CD4-positive, alpha-beta T cell treated with Interleukin-15 for 1 hour (primary cell): ENCODE data around the gene DECR2.
"Not testable (repeated sequence)": the region's sequence is repeated elsewhere in the genome, so short reads cannot be mapped to it uniquely, and the experiment has no call there.

ENCODE experiments used
- DNase-seq: peaks from one replicate; pipeline ENCODE4 v3.0.0-alpha.2; 2020

The DECR2 gene

GRCh38 chr16:401468-402348, at the start of gene DECR2:
TSS of gene DECR2 (plus strand) at chr16:401885. CDS start at chr16:401964, 79 bp downstream.
- DNase-seq = peak; percentile 94

DNA sequence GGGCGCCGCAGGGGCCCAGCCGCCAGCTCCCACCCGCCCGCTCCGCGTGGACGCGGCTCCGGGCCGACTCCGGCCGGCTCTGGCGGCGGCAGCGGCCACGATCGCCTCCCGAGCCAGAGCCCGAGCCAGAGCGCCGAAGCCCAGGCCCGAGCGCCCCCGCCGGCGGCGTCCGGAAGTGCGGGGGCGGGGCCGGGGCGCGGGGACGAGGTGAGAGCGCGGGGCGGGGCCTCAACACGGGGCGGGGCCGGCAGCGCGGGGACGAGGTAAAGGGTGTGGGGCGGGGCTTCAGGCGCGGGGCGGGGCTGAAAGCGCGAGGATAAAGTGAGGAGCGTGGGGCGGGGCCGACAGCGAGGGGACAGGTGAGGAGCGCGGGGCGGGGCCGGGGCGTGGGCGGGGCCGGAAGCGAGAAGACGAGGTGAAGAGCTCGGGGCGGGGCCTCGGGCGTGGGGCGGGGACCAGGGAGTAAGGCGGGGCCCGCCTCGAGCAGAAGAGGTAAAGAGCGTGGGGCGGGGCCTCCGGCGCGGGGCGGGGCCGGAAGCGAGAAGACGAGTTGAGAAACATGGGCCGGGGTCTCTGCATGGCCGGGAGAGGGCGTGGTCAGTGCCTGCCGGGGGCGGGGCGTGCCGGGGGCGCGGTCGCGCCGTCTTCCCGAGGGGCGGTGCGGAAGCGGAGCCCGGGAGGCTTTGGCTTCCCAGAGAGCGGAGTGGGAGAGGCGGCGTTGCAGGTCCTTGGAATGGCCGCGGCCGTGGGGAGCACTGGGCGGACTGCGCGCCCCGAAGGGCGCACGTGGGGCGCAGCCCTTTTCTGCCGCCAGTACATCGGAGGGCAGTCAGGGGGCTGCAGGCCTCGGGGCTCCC, 48.9 kb upstream of the DECR2 start, which contains the start of gene AXIN1:
Gene AXIN1 (minus strand): TSS at position 177 of the 857 bp plus-strand sequence. CDS start 5,698 bp downstream, outside the sequence.
- peak; percentile 99 for DNase-seq

DNA sequence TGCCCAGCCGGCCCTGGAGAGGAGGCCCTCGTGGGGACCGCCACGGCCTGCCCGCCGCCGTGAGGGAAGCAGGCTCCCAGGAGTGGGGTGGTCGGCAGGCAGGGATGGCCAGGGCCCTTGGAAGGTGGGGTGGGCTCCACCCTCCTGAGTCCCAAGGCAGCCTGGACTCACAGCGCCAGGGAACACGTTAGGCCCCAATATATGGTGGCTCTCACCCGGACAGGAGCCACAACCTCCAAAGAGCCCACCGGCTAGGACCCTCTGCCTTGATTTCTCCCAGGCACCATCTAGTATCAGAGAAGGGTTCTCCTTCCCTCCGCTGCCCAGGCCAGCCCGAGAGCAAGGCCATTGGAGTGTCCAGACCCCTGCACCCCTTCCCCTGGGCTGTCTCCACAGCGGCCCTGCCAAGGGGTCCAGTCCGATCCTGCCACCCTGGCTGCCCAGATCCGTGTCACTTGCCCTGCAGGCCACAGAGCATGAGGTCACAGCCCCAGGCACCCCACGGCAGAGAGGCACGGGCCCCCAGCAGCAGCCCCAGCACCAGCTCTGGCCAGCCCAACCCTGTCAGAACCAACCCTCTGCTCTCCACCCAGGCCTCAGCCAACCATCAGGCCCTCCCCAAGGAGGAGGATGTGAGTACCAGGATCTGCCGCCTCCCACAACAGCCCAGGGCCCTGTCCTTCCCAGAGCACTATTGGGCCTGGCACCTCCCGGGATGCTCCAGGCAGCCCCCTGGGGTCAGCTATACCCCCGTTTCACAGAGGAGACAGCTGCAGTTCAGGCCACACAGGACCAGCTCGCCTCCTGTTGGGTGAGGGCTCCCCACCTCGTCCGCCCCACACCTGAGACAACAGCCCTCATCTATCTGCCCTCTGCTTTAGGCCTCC, 48.0 kb upstream of the DECR2 start:
- DNase-seq = no peak

DNA sequence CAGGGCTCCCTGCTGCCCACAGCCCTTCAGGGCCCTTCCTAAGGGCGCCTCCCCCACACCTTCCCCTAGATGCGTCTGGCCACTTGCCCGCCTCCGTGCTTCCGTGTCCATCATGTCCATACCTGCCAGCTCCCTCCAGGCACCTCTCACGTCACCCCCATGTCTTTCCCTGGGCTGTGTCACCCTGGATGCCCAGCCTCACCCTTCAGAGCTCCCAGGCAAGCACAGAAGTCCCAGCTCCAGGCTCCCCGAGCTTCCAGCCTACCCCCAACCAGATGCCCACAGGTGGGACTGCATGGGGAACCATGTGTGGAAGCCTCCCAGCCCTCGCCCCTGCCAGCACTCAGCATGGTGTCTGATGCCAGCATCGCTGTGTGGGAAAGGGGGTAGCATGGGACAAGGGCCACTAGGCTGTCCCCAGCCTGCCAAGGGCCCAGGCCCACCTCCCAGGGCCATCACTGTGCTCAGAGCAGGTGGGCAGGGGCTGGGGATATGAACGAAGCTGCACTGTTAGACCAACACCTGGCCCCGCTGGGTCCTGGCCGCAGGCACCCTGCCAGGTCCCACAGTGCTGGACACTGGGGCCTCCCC, 47.3 kb upstream of the DECR2 start:
- DNase-seq = no peak

DNA sequence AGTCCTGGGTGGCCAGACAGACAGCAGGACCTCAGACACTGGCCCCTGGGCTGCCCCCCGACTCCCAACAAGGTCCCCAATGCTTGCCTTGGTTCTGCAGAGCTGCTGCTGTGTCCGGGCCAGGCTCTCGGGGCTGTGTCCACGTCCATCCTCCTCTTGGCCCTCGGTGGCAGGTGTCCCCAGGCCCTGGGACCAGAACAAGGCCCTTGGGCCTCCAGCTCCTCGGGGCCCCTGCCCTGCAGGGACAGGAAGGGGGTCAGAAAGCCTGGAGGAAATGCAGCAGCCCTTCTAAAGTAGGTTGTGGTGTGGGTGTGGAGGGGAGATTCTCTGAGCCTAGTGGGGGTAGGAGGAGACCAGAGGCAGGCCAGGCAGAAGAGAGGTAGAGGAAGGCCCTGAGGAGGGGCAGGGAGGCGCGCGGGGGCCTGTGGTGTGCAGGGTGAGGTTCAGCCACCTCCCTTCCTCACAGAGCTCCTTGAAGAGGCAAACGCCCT, 46.7 kb upstream of the DECR2 start:
- DNase-seq = peak; percentile 60

DNA sequence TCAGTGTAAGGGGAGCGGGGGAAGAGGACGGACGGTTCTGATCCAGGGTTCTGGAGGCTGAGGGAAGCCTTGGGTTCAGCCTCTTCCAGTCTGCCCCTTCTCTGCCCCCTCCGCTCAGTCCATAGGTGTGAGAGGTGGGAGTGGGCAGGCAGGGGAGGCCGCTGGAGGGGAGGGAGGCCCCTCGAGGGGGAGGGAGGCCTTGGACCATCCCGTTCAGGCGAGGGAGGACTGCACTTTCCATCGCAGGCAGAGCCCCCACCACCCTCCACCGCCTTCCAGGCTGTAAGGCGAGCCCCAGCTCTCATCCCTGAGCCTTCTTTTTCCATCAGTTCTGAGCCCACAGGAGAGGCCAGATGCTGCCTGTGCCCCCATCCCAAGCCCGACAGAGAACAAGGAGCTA, 44.9 kb upstream of the DECR2 start:
- DNase-seq = no peak

- no peak for DNase-seq
Observed at GRCh38 chr16:359067-359763, 42.5 kb upstream of the DECR2 start.

GRCh38 chr16:359871-360697, 41.6 kb upstream of the DECR2 start:
- no peak for DNase-seq

- no peak for DNase-seq
Observed at GRCh38 chr16:360698-361336, 40.9 kb upstream of the DECR2 start.

DNA sequence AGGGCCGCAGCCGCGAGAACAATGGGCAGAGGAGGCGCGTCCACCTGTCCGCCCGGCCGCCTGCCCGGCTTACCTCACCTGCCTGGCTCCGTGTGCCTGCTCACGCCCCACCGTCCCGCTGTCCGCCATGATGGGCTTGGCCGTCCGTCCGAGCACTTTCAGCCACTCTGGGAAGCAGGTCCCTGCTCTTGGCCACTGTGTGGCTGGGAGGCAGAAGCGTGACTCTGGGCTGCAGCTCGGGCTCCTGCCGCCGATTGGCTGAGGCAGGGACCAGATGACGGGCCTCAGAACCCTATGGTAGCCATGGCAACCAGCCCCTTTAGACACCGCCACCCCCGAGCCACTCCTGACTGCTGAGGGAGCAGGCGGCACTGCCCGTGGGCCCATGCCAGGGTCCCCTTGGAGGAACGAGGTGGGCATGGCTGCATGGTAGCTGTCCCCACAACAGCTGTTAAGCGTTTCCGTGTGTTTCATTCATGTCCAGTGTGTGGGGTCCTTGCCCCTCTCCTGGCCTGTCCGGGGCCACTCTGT, 40.3 kb upstream of the DECR2 start:
- no peak for DNase-seq

DNA sequence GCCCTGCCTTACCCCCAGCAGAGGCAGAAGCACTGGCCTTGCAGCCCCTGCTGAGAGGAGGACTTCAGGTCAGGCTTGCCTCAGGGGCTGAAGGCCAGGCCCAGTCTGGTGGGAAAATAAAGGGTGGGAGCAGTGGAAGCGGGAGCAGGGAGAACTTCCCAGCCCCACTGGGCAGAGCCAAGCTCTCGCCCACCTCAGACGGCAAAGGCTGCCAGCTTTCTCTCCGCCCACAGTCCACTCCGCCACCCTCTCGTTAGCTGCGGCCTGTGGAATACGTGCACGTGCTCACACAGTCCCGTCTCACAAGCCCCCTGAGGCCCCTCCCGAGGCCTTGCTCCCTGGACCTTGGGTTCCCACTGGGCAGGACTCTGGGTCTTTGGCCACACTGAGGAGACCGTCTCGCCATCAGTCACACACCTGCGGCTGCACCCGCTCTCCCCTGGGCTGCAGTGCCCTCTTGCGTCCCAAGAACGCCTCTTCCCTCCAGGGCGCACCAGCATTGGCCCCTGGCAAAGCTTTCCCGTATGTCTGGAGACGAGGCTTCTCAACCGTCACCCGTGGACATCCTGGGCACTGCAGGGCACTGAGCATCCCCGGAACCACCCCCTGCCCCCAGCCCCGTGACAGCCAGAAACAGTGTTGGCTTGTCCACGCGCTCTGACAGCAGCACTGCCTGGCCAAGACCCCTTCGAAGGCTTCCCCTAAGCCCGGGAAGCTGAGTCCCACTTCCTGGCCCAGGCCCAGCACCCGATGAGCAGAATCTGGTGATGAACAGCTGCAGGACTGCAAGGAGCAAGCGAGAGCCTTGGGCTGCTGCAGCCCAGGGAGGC, 39.6 kb upstream of the DECR2 start:
- DNase-seq = peak; percentile 75

DNA sequence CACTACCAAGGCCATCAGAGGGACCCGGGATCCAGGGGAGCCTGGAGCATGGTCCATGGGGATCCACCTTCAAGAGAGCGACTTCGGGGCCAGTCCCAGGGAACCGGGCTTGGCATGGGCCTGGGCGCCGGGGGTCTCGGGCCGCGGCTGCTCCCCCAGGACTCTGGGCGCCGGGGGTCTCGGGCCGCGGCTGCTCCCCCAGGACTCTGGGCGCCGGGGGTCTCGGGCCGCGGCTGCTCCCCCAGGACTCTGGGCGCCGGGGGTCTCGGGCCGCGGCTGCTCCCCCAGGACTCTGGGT, 39.0 kb upstream of the DECR2 start:
- not testable (repeated sequence) for DNase-seq

DNA sequence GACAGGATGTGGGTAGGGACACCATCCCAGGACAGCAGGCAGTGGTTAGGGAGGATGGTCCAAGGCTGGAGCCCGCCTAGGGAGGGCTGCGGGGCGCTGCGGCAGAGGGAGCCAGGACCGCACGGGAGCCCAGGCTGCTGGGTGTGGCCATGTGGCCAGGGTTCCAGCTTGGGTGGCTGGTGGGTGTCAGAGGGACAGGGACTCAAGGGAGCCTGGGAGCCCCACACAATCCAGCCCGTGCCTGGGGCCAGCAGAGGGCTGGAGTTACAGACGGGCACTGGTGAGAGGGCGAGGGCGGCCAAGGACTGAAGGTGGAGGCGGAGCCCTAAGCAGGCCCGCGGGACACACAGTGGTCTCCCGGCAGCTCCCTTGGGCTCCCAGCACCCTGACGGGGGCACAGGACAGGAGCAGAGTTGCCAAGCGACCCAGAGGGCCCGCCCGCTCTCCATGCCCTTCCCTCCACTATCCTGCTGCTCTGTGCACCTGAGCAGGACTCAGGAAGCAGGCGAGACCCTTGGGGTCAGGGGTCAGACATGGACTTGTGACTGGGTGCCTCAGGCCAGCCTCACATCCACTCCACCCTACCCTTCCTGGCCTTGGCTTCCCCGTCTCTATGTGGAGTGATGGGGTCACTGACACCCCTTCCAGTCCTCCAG, 38.4 kb upstream of the DECR2 start:
- no peak for DNase-seq

DNA sequence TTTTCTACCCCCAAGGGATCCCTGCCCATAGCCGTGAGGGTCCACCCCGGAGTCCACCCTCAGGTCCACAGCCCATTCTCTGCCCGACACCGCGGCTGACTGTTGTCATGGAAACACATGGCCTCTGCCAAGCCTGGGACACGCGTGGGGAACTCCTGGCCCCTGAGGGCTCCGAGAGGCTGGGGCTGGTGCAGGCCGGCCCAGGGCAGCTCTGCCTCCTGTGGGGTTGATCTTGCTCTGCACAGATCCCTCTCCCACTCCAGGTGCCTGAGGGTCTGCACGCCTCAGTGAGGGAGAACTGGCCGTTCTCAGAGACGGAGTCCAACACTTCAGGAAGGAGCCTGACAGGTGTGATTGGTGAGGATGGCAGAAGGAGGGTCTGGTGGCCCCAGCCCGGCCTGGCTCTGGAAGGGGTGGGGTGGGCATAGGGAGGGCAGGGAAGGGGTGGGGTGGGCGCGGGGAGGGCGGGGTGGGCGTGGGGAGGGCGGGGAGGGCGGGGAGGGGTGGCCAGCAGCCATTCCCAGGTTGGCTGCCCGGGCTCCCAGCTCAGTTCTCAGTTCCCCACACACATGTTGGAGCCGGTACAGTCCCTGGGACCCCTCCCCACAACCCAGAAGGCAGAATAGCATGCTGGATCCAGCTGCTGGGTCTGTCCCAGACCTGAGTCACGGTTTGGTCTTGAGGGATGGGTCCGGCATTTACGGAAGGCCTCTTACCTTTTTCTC, 37.8 kb upstream of the DECR2 start:
- no peak for DNase-seq

- no peak for DNase-seq
Observed at GRCh38 chr16:364595-365491, 36.8 kb upstream of the DECR2 start.

GRCh38 chr16:366476-366875, 35.2 kb upstream of the DECR2 start:
- no peak for DNase-seq
